Suprapubic skin (tissue), 3 donors: ENCODE measurements around the gene PRKCZ.

Experiments used
- EP300 ChIP-seq: sonication (generic); formaldehyde crosslinking; IDR thresholded peaks from one replicate; pipeline ENCODE4 v1.6.1; 2017; ENCODE audit warnings: antibody characterized with exemption
- POLR2A ChIP-seq, 2 donors: fragments of 450-650 bp; IDR thresholded peaks; one replicate each; pipeline ENCODE4 v1.6.1; 2017; ENCODE audit warnings: antibody characterized with exemption in 2 of 2, mild to moderate bottlenecking in 2 of 2, moderate library complexity in 2 of 2
- TF ChIP-seq, protein P1 (sequence below), 2 donors: fragments of 200-600 bp in 1 of 2; fragments of 450-650 bp in 1 of 2; sonication (generic) in 1 of 2; IDR thresholded peaks; one replicate each; pipeline ENCODE4 v1.5.1; 2016 to 2019; ENCODE audit warnings: antibody characterized with exemption in 2 of 2, mild to moderate bottlenecking in 1 of 2, moderate library complexity in 1 of 2

GRCh38 chr1:2053784-2054376, 3.7 kb downstream of the PRKCZ start:
- TF ChIP-seq POLR2A (IDR thresholded peaks at IDR 0.05): no peak
- TF ChIP-seq, protein P1, sequence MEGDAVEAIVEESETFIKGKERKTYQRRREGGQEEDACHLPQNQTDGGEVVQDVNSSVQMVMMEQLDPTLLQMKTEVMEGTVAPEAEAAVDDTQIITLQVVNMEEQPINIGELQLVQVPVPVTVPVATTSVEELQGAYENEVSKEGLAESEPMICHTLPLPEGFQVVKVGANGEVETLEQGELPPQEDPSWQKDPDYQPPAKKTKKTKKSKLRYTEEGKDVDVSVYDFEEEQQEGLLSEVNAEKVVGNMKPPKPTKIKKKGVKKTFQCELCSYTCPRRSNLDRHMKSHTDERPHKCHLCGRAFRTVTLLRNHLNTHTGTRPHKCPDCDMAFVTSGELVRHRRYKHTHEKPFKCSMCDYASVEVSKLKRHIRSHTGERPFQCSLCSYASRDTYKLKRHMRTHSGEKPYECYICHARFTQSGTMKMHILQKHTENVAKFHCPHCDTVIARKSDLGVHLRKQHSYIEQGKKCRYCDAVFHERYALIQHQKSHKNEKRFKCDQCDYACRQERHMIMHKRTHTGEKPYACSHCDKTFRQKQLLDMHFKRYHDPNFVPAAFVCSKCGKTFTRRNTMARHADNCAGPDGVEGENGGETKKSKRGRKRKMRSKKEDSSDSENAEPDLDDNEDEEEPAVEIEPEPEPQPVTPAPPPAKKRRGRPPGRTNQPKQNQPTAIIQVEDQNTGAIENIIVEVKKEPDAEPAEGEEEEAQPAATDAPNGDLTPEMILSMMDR (IDR thresholded peaks at IDR 0.05): no peak
- TF ChIP-seq EP300: no peak
